Right lobe of liver (tissue), 4 donors: ENCODE data around the gene CREBBP.

ENCODE experiments used
- POLR2A ChIP-seq: fragments of 450-650 bp; IDR thresholded peaks from one replicate; pipeline ENCODE4 v1.6.1; 2017; ENCODE audit warnings: antibody characterized with exemption, mild to moderate bottlenecking
- TF ChIP-seq, protein P1 (sequence below), 4 donors: fragments of 200-600 bp in 3 of 4; fragments of 450-650 bp in 1 of 4; IDR thresholded peaks; one replicate each; pipeline versions ENCODE4 v1.5.1 to v1.8.0; 2016 to 2022; ENCODE audit warnings: antibody characterized with exemption in 4 of 4, mild to moderate bottlenecking in 2 of 4
- donor health status: DM: no; HTN: no; CAD: no.
- donor health status: DM: no; HTN: no; CAD: no.
- donor health status: DM: no; HTN: yes; CAD: no.

DNA sequence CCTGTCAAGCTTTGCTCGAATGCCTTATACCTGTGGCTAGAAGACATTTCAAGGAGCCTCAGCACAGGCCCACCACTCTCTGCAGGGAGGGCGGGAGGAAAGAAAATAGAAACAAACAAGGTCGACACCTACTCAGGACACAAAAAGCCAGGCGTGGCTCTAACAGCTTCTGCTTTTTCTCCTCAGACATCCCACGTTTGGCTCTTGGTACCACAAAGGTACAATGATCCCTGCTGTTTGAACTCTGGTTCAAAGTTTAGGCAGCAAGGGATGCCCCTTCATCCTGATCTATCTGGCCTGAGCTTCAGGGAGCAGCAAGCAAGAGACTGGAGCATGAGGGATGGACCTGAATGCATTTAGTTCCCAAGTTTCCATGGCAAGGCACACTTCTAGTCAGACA, 57.1 kb downstream of the CREBBP start:
- TF ChIP-seq, protein P1, sequence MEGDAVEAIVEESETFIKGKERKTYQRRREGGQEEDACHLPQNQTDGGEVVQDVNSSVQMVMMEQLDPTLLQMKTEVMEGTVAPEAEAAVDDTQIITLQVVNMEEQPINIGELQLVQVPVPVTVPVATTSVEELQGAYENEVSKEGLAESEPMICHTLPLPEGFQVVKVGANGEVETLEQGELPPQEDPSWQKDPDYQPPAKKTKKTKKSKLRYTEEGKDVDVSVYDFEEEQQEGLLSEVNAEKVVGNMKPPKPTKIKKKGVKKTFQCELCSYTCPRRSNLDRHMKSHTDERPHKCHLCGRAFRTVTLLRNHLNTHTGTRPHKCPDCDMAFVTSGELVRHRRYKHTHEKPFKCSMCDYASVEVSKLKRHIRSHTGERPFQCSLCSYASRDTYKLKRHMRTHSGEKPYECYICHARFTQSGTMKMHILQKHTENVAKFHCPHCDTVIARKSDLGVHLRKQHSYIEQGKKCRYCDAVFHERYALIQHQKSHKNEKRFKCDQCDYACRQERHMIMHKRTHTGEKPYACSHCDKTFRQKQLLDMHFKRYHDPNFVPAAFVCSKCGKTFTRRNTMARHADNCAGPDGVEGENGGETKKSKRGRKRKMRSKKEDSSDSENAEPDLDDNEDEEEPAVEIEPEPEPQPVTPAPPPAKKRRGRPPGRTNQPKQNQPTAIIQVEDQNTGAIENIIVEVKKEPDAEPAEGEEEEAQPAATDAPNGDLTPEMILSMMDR (IDR thresholded peaks at IDR 0.05), result no peak
- TF ChIP-seq POLR2A, result no peak
